SK-N-MC (cell line): ENCODE measurements around the gene SHISAL2A.

Source experiments
- DNase-seq: peaks from one replicate; pipeline ENCODE4 v3.0.0-alpha.2; 2011; ENCODE audit warnings: low read depth, low spot score
- H3K27ac ChIP-seq: fragments of 200-600 bp; sonication (generic); 2 replicates; pipeline ENCODE4 v1.5.1; 2016; ENCODE audit warnings: mixed run types
- H3K36me3 ChIP-seq: fragments of 200-600 bp; sonication (generic); 2 replicates; pipeline ENCODE4 v1.6.1; 2017; ENCODE audit warnings: antibody characterized with exemption, low read length, mixed read lengths; ENCODE audit not compliant: insufficient read depth
- H3K4me3 ChIP-seq: fragments of 200-600 bp; sonication (generic); 2 replicates; pipeline ENCODE4 v1.5.1; 2016
- H3K9ac ChIP-seq: fragments of 200-600 bp; sonication (generic); 2 replicates; pipeline ENCODE4 v1.8.0; 2017; ENCODE audit warnings: mixed run types, mixed read lengths; ENCODE audit not compliant: insufficient read length
- H3K9me3 ChIP-seq: fragments of 200-600 bp; sonication (generic); 2 replicates; pipeline ENCODE4 v1.6.1; 2017; ENCODE audit warnings: low read depth, mild to moderate bottlenecking, antibody characterized with exemption, low read length, moderate library complexity, mixed read lengths
- EZH2 ChIP-seq: fragments of 200-600 bp; sonication (generic); IDR thresholded peaks from one replicate; pipeline ENCODE4 v1.6.1; 2017; ENCODE audit warnings: antibody characterized with exemption
- FOXP2 ChIP-seq: optimal IDR thresholded peaks from 2 replicates; pipeline ENCODE3; 2011; ENCODE audit warnings: mild to moderate bottlenecking, moderate library complexity; ENCODE audit not compliant: insufficient read depth; ENCODE audit errors: extremely low read length, control extremely low read depth
- POLR2AphosphoS5 ChIP-seq: IDR thresholded peaks from 2 replicates; pipeline ENCODE4 v1.6.1; 2012; ENCODE audit warnings: mild to moderate bottlenecking, low read depth, low read length, borderline replicate concordance

The SHISAL2A gene

DNA sequence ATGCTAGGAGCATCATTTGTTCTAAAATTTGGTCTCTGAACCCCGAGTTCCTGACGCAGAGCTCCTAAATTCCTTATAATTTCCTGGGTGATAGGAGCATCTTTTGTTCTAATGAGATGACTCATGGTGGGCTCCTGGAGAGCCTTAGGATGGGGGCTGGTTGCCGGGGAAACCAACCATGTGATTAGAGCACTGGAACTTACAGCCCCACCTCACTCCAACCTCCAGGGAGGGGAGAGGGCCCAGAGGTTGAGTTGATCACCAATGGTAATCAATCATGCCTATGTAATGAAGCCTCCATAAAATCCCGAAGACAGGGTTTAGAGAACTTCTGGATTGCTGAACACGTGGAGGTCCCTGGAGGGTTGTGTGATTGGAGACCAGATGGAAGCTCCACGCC is 7.7 kb downstream of the SHISAL2A start:
- H3K9ac ChIP-seq, result no peak overlapping the region
- H3K27ac ChIP-seq, result no peak overlapping the region
- no peak for DNase-seq
- no peaks in the 10 kb centered on the region for H3K36me3 ChIP-seq
- H3K9me3 ChIP-seq, result no peaks in the 10 kb centered on the region
- no peak overlapping the region for H3K4me3 ChIP-seq
- TF ChIP-seq FOXP2 (no peak), EZH2 (no peak), POLR2AphosphoS5 (no peak)

DNA sequence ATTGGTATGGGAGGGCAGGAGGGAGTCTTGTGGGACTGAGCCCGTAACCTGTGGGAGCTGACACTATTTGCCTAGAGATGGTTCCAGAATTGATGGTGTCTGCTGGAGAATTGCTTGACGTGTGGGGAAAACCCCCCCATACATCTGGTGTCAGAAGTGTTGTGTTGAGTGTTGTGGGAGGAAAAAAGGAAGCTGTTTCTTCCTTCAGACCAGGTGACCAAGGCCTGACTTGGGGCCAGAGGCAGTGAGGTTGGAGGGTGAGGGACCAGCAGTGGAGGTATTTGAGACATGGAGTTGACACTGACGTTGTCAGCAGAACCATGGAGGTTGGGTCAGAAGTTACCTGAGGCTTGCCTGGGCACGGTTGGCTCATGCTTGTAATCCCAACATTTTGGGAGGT is 8.3 kb downstream of the SHISAL2A start:
- TF ChIP-seq FOXP2 (no peak), EZH2 (no peak), POLR2AphosphoS5 (no peak)
- DNase-seq, result no peak
- no peak overlapping the region for H3K4me3 ChIP-seq
- H3K27ac ChIP-seq, result no peak overlapping the region
- H3K36me3 ChIP-seq, result no peaks in the 10 kb centered on the region
- no peak overlapping the region for H3K9ac ChIP-seq
- H3K9me3 ChIP-seq, result no peaks in the 10 kb centered on the region

DNA sequence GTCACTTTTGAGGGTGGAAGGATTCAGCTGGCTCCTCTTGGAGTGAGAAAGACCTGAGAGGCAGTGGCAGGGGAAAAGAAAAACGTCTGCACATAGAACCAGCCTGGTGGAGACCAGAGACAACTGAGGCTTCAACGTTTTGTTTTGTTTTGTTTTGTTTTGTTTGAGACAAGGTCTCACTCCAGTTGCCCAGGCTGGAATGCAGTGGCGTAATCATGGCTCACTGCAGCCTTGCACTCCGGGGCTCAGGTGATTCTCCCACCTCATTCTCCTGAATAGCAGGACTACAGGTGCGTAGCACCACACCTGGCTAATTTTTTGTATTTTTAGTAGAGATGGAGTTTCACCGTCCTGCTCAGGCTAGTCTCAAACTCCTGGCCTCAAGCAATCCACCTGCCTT is 12.3 kb downstream of the SHISAL2A start:
- no peaks in the 10 kb centered on the region for H3K9me3 ChIP-seq
- no peak for TF ChIP-seq EZH2
- TF ChIP-seq POLR2AphosphoS5, result no peak
- TF ChIP-seq FOXP2, result no peak
- no peak overlapping the region for H3K9ac ChIP-seq
- H3K4me3 ChIP-seq, result no peak overlapping the region
- H3K27ac ChIP-seq, result no peak overlapping the region
- no peaks in the 10 kb centered on the region for H3K36me3 ChIP-seq
- no peak for DNase-seq

GRCh38 chr1:52651904-52652303 is 18.9 kb downstream of the SHISAL2A start:
- TF ChIP-seq FOXP2 (no peak), EZH2 (no peak), POLR2AphosphoS5 (no peak)
- no peak overlapping the region for H3K9ac ChIP-seq
- H3K27ac ChIP-seq, result no peak overlapping the region
- no peak for DNase-seq
- H3K36me3 ChIP-seq, result no peaks in the 10 kb centered on the region
- no peaks in the 10 kb centered on the region for H3K9me3 ChIP-seq
- no peak overlapping the region for H3K4me3 ChIP-seq

DNA sequence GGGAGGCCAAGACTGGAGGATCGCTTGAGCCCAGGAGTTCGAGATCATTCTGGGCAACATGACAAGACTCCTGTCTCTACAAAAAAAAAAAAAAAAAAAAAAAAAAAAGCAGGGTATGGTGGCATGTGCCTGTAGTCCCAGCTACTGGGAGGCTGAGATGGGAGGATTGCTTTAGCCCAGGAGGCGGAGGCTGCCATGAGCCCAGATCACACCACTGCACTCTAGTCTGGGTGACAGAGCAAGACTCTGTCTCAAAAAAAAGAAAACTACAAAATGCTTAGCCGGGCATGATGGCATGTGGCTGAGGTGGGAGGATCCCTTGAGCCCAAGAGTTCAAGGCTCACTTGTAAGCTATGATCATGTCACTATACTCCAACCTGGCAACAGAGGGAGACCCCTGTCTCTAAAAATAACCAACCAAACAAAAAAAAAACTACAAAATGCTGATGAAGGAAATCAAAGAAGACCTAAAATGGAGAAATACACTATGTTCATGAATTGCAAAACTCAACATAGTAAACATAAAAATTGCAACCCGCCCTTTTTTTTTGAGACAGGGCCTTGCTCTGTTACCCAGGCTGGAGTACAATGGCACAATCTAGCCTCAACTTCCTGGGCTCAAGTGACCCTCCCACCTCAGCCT is 20.4 kb downstream of the SHISAL2A start:
- Histone ChIP-seq H3K36me3 (no peaks in the 10 kb centered on the region), H3K27ac (no peak overlapping the region), H3K9me3 (no peaks in the 10 kb centered on the region), H3K4me3 (no peak overlapping the region), H3K9ac (no peak overlapping the region)
- no peak for DNase-seq
- TF ChIP-seq EZH2 (no peak), POLR2AphosphoS5 (no peak), FOXP2 (no peak)

- H3K4me3 ChIP-seq, result no peak overlapping the region
- no peaks in the 10 kb centered on the region for H3K9me3 ChIP-seq
- TF ChIP-seq FOXP2 (no peak), EZH2 (no peak), POLR2AphosphoS5 (no peak)
- H3K36me3 ChIP-seq, result no peaks in the 10 kb centered on the region
- DNase-seq, result no peak
- H3K27ac ChIP-seq, result no peak overlapping the region
- no peak overlapping the region for H3K9ac ChIP-seq
Measured at GRCh38 chr1:52654063-52654462, 21.1 kb downstream of the SHISAL2A start.

GRCh38 chr1:52657702-52658101 is 24.7 kb downstream of the SHISAL2A start:
- H3K36me3 ChIP-seq, result no peaks in the 10 kb centered on the region
- no peak overlapping the region for H3K9ac ChIP-seq
- H3K27ac ChIP-seq, result no peak overlapping the region
- TF ChIP-seq POLR2AphosphoS5, result no peak
- no peak overlapping the region for H3K4me3 ChIP-seq
- no peaks in the 10 kb centered on the region for H3K9me3 ChIP-seq
- no peak for DNase-seq

- Histone ChIP-seq H3K4me3 (no peak overlapping the region), H3K9me3 (no peaks in the 10 kb centered on the region), H3K27ac (no peak overlapping the region), H3K36me3 (no peaks in the 10 kb centered on the region), H3K9ac (no peak overlapping the region)
- no peak for DNase-seq
- TF ChIP-seq EZH2, result no peak
- TF ChIP-seq FOXP2, result no peak
- no peak for TF ChIP-seq POLR2AphosphoS5
Measured at GRCh38 chr1:52658795-52659194, 25.8 kb downstream of the SHISAL2A start.

DNA sequence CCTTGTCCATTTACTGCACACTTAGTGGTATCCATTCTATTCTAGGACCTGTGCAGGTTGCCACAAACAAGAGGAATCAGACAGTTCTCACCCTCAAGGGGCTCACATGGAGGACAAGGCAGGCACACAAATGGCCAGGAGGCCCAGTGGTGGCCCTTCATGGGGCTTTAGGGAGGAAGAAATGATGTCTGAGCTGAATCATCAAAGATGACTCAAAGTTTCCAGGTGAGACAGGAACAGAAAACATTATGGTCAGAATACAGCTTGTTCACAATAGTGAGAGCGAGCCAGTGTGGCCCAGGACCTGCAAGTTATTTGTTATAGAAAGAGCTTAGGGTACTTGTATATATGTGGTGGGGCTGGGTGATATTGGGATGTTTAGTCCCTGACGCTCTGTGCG is 26.4 kb downstream of the SHISAL2A start:
- Histone ChIP-seq H3K4me3 (no peak overlapping the region), H3K9me3 (no peaks in the 10 kb centered on the region), H3K27ac (no peak overlapping the region), H3K36me3 (no peaks in the 10 kb centered on the region), H3K9ac (no peak overlapping the region)
- no peak for TF ChIP-seq EZH2
- TF ChIP-seq POLR2AphosphoS5, result no peak
- no peak for TF ChIP-seq FOXP2
- DNase-seq, result no peak
